GM19240 (cell line): ENCODE measurements around the gene TAF4.

Experiments
- DNase-seq: peaks from one replicate; pipeline ENCODE4 v3.0.0; 2011; ENCODE audit warnings: low spot score; ENCODE audit not compliant: insufficient read length

The TAF4 gene

DNA sequence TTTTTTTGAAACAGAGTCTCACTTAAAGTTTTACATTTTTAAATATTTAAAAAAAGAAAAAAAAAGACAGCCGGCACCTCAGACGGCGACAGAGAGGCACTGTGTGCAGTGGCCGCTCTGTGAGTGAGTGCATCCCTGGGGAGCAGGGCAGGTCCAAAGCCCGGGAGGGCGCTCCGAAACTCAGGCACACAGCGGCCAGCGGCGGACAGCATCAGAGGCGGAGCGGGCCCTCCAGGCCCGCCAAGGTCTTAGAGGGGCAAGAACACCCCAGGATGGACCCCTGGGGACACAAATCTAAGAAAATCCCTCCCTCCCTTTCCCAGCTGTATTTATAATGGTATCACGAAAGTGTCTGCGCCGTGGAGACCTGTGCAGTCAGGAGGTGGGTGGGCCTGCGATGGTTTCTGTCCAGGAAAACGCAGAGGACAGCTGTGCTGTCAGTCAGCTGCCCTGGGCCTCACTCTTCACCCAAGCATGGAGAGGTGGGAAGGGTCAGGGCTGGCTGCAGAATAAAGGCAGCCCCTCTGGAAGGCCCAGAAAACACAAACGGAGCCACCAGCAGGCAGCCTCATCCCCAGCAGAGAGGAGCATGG is 43.8 kb downstream of the TAF4 start:
- DNase-seq, result no peak

DNA sequence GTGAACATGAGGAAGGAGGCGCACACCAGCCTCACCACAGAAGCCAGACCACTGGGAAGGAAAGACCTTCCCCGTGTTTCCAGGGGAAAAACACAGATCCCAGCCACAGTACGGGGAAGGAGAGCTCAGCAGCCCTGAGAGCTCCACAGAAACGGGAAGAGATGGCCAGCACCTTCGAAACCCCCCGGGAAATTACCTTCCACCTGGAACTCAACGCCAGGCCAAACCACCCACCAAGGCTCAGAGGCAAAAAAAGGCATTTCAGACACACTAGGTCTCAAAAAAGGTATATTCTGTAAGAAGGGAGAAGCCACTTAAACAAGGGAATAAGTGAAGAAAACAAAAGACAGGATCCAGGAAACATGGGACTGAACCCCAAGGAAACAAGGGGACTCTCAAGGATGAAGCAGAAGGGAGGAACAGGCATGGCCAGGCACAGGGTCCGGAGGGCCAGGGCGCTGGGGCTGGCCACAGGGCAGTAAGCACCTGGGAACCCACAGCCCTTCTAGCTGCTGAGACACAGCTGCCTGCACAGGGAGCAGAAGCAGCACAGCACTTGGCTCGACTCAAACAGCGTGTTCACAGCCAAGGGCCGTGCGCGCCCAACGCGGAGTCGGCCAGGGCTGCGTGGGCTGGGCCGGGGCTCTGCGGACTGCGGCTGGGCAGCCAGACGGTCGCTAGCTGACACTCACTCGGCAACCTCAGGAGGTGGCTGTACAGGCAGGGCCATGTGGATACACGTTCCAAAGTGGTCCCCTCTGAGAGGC is 44.6 kb downstream of the TAF4 start:
- DNase-seq, result no peak

DNA sequence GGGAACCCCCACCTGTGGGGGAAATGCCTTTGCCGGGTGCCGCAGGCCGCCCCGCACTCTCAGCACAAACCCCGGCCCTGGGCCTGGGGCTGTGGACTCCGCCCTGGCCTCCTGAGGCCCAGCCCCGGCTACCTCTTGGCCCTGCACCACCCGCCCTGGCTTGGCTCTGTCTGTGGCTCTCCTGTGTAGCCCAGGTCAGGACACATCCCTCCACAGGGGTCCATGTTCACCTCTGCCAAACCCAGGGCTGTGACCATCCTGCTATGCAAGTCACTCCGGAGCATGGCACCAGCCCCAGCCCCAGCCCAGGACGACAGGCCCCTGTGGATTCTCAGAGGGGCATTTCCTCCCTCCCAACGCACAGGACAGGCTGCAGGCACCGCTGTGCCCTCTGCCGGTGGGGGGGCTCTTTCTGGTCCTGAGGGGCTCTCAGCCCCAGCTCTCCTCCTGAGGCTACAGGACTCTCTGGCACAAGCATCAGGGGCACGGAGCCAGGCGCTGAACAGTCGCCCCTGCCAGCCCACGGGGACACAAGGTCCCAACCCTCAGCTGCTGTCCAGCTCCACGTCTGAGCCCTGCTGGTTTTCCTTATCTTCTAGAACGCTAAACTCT is 45.7 kb downstream of the TAF4 start:
- no peak for DNase-seq

DNA sequence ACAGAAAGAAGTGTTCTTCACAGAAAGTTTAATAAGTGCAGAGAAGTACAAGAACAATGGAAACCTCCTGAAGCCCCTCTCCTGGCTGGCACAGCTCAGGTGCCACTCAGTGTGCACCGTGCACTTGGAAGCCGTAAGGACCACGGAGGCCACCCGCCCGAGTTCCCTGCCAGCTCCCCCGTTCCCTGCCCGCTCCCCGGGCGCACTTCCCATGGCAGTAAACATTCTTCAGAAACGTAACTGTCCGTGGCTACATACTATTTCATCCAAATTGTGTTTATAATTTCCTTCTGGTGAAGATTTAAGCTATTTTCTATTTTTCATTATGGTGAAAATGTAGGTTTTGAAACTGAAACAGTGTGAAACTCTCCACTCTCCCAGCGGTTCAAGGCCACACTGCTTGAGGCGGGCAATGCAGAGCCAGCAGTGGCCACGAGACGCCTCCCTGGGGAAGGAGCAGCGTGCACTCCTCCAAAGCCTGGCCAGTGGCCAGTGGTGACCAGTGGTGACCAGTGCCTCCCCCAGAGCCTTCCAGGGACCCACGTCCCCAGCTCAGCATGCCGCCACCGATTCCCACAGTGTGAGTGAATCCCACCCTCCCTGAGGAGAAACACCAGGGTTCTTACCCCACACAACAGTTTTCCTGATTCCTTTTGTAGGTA is 46.4 kb downstream of the TAF4 start:
- DNase-seq, result no peak

DNA sequence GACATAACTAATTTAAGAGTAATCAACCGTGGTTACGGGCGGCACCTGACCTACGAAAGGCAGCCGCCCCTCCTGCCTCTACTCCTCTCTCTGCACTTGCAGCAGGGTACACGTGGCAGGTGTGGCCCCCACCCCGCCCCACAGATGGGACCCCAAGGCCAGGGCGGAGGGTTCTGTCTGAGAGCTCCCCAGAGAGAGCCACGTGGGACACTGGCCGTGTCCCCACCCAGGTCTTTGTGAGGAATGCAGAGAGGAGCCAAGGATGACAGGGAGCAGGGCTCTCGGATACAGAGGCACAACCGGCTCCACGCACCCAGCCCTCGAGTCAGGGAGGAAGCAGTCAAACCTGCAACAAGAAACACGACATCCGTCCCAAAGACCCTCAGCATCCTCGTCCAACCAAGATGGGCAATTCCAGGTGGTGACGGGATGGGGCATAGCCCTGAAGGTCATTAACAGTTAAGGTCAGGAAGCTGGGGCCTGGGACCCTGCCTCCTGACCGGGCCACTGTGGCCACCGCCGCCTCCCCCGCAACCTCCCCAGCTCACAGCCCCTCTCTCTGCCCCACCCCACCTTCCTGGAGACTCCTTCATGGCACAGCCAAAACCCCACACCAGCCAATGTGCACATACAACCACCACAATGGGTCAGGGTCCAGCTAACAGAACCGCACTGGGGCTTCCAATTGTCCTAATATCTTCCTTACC is 47.1 kb downstream of the TAF4 start:
- no peak for DNase-seq

DNA sequence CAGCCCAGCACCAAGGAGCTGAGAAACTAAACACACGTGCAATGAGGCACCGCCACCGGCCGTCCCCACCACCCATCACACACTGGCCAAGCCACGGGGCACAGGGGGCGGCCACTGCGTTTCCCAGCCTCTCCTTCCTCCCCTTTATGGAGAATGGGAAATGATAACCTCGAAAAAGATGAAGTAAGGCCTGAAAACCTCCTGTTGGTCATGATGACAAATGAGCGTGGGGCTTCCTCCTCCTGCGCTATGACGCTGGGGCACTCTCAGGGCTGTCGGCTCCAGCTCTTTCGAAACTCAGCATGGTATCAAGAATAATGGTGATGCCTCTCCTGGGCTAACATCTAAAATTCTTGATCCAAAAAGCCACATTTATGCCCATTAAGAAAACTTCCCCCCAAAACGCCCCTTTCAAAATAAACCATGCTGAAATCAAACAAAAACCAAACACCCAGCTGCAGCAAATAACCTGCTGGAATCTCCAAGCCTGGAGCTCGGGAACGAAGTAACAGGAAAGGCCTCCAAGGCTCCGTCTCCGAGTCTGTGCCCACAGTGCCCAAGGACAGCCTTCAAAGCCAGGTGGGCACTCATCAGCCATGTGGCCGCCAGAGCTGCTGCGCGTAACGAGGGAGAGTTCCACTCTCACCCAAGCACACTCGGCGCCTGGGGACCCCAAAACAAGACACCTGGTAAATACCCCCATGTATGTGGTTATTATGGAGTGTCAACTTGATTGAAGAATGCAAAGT is 50.0 kb downstream of the TAF4 start:
- no peak for DNase-seq

DNA sequence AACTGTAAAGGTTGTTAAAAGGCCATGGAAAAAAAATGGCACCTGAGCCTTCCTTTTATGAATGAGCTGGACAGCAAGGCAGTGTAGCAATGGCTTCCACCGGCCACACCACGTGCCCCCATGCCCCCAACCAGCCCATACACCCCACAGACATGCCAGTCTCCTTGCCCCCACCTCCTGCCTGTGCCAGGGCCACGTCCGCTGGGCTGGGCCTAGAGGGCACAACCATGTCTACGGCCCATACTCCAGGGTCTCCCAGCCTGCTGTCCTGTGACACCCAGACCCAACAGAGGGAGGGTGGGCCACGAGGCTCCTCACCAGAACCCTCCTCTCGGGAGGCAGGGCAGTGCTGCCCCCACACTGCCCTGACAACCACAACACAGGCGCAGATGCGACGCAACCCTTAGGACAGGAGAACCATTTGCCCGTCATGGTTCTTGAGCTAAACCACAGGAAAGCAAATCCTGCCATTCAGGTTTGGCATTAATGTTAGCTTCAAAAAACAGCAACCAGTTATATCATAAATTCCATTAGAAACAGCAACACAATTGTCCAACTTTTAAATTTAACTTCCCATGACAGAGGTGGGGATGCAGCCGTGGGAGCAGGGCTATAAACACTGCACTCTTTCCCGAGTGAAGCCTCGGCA is 50.7 kb downstream of the TAF4 start:
- no peak for DNase-seq

DNA sequence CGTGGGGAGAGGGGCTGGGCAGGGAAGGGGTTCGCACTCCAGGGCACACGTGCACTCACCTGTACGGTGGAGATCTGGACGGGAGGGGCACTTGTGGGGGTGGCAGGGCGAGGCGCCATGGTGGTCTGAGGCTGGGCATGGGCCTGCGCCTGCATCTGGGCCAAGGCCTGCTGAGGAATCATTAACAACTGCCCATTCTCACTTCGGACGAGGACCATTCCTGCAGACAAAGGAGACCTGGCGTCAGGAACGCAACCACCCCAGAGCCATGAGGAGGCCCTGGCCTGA is 51.2 kb downstream of the TAF4 start:
- no peak for DNase-seq

DNA sequence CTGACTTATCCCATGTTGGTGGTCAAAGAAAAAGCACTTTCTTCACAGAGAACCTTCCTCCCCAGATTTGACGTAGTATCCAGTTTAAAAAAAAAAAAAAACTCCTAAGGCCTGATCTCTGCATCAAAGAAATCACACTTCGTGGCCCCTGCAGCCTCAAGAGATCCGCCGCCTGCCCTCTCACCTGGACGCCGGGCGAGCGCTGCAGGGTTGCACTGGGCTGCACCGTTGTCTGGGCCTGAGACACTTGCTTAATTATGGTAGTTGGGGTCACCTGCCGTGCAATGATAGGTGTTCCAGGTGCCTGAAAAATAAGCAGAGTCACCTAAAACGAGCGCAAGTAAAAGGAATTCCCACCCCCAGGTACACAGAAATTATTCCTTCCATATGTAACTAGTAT is 53.0 kb downstream of the TAF4 start:
- no peak for DNase-seq

DNA sequence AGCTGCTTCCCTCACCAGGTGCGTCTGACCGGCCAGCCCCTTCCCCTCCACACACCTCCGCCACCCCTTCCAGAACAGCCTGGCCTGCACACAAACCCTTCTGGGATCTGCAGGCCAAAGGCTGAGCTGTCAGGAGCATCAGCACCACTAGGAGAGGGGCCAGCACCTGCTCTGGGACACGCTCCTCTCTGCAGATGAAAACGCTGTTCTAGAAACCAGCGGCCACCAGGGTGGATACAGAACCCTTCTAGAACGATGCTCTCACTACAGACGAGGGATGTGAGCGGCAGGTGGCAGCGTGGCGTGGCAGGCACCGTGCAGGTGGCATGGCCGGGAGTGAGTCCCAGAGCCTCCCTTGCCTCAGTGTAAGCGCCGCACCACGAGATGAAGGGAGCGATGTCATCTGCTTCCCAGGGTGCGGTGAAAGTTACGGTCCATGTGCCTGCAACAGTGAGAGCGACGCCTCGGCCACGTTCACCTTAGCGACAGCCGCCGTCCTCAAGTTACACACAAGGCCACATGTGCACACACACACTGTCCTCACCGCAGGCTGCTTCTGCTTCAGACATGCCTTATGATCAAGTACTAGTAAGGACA is 53.6 kb downstream of the TAF4 start:
- DNase-seq, result no peak

DNA sequence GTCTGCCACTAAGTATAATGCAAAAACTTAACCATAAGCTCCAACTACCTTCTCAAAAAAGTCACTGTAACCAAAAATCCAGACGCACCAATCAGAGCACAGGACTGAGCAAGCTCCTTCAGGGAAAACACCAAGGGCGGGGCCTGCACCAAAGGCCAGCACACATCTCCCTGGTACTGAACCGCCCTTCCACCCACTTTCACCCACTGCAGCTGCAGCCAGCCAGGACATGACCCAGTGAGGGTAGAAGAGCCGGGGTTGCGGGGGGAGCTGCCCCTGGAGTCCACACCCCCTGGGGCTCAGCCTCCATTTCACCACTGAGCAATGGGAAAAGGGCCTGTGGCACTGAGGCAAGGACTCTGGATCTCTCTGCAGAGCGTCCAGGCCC is 54.3 kb downstream of the TAF4 start:
- DNase-seq, result no peak

DNA sequence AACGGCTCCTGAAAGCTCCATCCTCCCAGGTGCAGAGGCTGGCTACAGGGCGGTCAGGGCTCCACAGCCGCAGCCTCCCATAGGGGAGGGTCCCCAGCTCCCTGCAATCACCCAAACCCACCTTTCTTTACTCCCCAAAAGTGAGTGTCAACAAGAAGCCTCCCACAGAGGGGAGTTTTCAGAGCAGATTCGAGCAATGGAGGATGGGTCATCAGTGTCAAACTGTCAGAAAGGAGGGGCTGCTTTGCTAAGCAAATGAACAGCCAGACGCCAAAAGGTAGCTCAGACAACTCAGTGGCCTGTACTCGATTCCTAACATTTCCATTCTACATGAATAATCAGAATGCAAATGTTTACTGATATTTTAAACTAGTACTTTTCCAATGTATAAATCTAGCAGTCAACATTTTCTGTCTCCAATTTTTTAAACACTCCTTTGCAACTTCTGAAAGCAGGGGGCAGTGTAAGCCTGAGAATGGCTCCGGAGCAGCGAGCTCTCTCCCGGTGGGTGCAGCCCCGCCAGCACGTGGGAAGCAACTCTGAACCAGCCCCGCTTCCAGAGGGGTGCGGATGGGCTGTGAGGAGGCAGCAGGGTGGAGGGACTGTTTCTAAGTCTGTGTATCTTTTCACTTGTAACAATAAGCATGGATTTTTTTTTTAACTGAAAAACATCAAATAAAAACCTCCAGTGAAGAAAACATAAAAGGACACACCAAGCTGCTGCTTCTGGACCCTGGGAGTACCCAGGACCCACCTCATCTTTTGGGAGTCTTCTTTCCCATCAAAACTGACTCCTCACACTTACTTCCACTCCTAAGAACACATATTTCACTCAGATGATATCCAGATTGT is 54.9 kb downstream of the TAF4 start:
- DNase-seq, result peak; percentile 58

DNA sequence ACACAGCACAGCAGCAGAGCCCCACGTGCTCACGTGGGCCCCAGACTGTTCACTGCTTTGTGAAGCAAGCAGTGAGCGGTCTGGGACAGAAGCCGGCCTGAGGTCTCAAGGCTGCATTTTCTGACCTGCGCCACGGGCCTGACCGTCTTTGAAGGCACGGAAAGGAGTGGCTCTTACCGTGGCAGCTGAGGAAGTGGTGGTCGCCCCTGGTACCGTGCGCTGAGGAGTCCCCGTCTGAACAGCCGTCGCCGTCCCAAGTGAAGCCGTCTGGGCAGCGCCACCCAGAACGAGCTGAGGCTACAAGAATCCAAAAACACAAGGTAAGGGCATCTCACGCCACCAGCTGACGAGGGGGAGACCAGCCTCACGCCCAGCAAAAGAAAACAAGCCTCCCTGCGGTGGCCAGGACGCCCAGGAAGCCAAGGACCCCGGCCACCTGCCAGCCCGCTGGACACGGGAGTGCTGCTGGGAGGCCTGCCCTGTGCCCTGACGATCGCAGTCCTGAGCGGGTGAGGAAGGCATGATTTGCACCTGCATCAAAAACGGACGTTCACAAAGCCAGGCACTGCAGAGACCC is 55.7 kb downstream of the TAF4 start:
- DNase-seq, result no peak

DNA sequence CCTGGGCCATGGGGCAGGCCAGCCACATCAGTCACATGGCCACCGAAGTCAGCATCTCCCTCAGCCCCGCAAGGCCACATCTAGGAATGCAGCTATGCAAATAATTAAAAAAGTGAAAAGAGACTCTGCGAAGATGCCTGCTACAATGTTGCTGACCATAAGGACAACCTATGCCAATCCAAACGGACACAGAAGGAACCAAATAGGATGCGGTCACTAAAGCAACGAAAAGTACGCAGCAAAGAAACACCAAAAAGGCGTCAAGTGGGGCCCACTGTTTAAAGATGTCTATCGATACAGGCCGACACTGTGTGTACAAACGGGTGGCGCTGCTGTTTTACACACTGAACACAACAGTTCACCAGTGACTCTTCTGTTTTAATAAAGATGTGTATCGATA is 56.4 kb downstream of the TAF4 start:
- DNase-seq, result no peak

DNA sequence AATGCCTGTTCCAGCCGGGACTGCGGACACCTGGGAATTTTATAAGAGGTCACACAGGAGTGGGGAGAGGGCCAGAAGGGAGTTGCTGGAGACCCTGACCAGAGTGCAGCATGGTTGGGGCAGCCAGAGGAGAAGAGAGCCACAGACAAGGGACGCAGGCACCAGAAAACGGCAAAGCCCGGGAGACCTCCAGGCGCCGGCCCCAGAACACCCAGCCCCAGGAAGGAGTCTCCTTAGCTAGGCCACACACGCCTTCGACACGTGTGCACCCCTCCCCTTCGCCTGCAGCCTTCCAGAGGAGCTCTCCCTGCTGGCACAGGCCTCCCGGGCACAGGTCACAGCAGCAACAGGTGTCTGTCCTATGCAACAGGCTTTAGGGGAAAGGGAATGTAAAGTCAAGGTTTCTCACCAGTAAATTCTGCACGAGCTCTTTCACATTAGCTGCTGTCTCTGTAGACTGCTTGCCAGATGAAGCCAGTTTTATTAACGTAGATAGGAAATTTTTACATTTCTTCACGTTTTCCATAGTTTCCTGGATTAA is 57.0 kb downstream of the TAF4 start:
- DNase-seq, result no peak

DNA sequence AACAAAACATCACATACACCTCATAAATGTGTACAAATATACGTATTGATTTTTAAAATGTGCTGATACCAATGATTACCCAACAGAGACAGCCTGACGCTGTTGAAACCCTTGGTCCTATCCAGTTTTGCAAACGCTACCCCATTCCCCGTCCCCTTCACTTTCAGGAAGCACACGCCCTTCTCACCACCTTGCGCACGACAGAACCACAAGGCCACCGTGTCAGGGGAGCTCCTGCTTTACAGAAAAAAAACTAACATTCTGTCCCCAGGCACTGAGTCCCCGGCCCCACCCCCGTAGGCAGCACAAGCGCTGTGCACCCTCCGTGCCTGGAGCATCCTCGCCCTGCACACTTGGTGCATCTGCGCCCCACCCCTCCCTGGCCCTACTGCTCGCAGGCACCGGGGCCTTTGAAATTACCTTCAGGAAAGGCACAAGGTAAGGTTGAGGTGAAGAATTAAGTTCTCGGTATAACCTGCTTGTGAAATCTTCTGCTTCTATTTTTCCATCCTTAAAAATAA is 58.5 kb downstream of the TAF4 start:
- DNase-seq, result no peak

DNA sequence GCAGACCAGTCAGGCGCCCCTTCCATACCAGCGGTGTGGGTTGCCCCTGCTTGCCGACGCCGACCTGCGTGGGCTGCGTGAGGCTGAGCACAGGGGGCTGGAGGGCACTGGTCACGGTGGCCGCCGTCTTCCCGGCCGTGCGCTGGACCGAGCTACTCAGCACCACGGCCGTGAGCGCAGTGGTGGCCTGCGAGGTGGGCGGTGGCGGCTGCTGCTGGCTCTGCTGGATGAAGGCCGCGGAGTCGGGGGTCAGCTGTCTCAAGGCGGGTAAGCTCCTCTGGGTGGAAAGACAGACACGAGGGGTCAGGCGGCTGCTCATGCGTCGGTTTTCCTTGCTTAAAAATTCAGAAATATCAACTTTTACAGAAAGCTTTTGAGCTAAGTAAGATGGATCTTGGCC is 59.2 kb downstream of the TAF4 start:
- DNase-seq, result no peak

DNA sequence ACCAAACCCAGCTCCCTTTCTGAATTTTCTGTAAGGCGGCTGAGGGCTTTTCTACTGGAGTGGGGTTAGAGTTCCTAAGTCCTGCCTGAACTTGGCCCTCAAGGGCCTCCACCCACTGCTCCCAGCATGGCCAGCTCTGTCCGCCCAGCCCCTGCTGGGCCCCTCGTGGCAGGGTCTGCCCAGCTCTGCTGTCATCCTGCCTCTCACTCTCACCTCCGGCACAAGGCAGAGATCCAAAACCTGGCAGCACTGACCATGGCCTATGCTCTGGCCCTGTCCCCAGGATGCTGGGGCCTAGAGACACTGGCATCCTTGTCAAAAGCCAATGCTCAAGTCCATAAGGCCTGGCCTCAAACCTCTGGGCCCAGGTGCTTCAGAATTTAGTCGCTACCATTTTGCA is 61.1 kb downstream of the TAF4 start:
- no peak for DNase-seq
